Left renal pelvis (tissue), 4 donors: Measurements from ENCODE around the gene TTI1. TPM values are rescaled to one million over a fixed set of nuclear protein-coding genes. Genes with fewer than 3 reads are reported as not detected.
A peak's percentile ranks its signal among the peaks of the same experiment; 100 is the strongest.

Experiments
- DNase-seq, 4 donors: peaks; one replicate each; pipeline ENCODE4 v3.0.0-alpha.2; 2013; ENCODE audit warnings: low read depth in 4 of 4, low spot score in 3 of 4
- polyA plus RNA-seq, 4 donors: library from polyadenylated mRNA; unstranded; fragments of 120-200 nt; gene quantifications; one replicate each; pipeline ENCODE4 v1.2.1, GENCODE V29; 2013; ENCODE audit not compliant: insufficient read length in 4 of 4

Gene TTI1
- 10 to 100 TPM; 23.1 to 31.0 (median 27.0) TPM for polyA plus RNA-seq

DNA sequence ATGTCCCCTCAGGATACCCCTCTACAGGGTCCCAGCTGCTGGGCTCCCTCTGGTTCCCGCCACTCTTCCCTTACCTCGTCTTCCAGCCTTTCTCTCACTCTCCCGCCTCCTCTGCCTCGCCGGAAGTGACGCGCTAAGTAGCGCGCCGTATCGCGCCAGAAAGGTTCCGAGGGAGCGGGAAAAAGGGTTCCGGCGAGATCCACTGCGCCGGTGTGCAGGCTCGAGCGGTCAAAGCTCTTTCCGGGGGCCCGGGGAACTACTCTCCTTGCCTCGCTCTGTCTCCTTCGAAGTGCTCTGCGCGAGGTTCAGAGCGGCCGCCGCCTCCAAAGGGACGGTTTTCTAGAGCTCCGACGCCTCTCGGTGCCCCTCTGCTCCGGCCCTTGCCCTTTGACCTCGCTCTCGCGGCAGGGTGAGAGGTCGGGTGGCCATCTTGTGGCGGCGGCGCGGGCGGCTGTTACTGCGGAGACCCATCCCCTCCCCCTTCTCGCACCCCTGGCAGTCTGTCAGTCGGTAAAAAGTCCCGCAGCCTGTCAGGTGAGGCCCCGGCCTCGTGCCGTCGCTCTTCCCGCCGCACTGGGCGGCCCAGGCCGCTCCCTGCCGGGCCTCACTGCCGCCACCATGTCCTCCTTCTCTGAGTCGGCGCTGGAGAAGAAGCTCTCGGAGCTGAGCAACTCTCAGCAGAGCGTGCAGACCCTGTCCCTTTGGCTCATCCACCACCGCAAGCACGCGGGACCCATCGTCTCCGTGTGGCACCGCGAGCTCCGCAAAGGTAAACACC lies at the start of gene TTI1, which contains the start of gene RPRD1B:
Gene TTI1, minus strand, starts transcription at position 127 of the 778 bp plus-strand sequence. CDS start 19,640 bp downstream, outside the sequence.
Gene RPRD1B, plus strand, starts transcription at position 417 of the 778 bp plus-strand sequence. Its CDS starts 202 bp downstream, at position 619.
- DNase-seq = peak; percentile 86 to 92 (median 88)

DNA sequence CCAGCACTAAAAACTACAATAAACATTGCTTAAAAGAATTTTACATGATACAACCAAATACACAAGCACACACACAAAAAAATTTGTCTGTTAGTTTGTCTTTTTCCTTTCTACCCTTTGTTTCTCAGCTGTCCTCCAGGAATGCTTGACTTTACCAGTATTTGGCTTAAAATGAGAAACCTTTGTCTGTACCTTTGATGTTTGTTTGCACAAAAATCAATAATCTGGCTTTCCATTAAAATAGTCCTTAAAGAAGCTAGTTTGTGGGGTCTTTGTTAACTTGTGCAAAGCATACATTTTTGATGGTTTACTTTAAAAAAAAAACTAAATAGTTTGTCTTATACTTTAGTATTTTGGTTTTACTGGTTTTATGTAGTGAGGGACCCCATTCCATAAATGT lies 49.6 kb upstream of the TTI1 start:
- no peak for DNase-seq

- DNase-seq = no peak
Measured at GRCh38 chr20:38081575-38081974, 48.3 kb upstream of the TTI1 start.

- DNase-seq = no peak
Measured at GRCh38 chr20:38079353-38079752, 46.1 kb upstream of the TTI1 start.

DNA sequence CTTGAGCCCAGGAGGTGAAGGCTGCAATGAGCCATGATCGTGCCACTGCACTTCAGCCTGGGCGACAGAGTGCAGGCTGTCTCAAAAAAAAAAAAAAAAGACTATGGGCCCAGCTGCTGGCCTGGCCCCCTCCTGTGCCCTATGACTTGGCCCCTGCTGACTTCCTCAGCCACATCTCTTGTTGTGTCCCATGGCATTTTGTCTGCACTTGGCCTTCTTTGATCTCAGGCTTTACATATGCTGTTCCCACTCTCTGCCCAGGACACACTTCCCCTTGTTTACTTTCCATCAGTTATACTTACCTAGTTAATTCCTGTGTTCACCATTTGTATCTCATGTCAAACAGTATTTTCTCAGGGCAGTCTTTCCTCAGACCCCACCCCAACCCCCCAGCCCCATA lies 44.8 kb upstream of the TTI1 start:
- DNase-seq = no peak

GRCh38 chr20:38076548-38076947 lies 43.3 kb upstream of the TTI1 start:
- DNase-seq = no peak

GRCh38 chr20:38075161-38075998 lies 42.1 kb upstream of the TTI1 start:
- no peak for DNase-seq

DNA sequence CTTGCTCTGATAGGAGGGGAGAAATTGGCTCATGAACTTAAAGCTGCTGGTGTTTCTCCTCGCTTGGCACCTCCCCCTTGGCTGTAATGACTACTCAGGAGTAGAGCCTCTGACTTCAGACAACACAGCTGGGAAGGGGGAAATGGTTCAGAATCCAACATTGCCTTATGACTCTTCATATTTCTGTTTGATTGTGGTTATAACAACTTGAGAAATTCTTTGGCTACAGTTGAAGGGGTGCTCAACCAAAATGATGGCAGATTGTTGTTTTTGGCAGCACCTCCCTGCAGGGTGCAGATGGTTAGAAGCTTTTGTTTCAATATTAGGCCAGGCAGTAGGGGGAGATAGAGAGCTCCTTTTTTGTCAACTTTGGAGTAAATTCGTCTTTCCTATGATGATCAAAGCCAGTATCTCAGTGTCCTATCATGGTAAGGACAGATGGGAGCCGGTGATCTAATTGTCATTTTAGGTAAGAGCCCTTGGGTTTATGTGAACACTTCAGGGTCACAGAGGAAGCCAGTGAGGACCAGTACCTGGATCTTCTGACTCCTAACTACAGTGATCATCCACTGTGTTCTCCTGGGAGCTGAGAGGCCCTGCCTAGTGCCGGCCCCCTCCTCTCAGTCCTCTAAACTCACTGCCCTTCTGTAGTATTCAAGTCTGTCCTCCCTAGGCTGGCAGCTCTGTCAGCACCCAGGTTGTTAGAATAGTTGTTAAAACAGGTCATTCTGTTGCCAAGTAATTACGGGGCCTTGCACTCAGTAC lies 40.2 kb upstream of the TTI1 start:
- DNase-seq = peak; percentile 48 to 70 (median 66)

DNA sequence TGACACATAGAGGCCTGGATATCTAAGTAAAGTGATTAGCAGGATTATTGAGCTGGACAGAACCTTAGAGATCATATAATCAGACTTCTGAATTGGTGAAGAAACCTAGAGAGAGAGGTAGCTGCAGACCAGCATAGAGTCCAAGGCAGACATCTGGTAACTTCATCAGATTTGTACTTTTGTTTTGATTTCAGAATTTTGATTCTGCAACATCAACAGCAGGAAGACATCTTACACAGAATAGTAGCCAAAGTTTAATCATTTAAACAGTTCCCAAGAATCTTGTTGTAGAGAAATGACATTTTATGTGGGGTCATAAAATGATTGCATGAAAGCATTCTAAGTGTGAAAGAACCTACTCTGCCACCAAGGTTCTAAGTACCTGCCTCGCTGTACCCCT lies 39.6 kb upstream of the TTI1 start:
- peak in 1 of 4 donors; percentile 38 for DNase-seq

GRCh38 chr20:38067717-38068365 lies 34.6 kb upstream of the TTI1 start:
- DNase-seq = no peak

DNA sequence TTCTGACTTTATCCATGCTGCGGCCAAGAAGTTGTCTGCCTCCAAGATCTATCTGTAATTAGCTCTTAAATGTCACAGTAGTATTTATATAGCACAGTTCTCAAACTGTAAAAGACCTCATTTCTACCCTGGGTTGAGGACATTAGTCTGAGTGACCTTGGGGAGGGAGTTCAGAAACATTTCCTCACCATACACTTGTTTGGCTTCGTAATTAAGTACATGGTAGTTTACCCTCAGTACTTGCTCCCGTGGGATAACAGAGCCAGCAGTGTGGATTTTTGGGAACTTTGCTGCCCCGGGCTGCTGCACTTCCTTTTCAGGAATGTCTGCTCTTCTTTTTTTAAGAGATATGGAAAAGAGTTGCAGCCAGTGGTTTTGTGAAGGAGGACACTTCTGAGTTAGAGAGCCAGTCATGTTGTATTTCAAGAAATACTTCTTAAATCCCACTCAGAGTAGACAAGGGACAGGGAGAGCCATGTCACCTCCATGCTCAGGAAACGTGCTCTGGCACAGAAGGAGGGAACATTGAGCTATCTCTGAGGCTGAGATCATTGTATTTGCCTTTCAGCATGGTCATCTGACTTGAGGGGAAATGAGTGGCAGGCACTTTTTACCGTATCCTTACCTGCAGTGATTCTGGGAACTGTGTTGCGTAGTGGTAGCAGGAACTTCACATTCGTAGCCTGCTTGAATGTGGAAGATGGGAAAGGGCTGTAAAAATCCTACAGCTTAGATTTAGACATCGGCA lies 33.9 kb upstream of the TTI1 start:
- no peak for DNase-seq

DNA sequence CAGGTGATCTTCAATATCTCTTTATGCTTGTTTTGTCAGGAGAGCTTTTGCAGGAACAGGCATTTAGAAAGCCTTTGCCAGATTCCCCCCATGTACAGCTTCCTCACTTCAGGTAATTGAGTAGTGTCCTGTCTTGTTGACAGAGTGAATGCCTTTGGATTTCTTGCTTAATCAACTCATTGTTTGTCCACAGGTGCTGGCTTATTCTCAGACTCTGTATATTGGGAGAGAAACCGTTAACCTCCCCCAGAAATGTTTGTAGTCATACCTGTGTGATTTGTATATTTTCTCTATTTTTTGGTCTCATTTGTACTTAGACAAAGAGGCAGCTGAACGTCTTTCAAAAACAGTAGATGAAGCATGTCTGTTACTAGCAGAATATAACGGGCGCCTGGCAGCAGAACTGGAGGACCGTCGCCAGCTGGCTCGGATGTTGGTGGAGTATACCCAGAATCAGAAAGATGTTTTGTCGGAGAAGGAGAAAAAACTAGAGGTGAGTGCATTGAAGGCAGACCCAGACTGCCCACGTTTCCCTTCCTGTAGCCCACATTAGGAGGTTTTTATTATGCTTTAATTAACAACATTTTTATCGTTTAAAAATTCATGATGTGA lies 32.6 kb upstream of the TTI1 start:
- no peak for DNase-seq

- DNase-seq = no peak
Measured at GRCh38 chr20:38063911-38064530, 30.8 kb upstream of the TTI1 start.

GRCh38 chr20:38062890-38063289 lies 29.6 kb upstream of the TTI1 start:
- DNase-seq = no peak

DNA sequence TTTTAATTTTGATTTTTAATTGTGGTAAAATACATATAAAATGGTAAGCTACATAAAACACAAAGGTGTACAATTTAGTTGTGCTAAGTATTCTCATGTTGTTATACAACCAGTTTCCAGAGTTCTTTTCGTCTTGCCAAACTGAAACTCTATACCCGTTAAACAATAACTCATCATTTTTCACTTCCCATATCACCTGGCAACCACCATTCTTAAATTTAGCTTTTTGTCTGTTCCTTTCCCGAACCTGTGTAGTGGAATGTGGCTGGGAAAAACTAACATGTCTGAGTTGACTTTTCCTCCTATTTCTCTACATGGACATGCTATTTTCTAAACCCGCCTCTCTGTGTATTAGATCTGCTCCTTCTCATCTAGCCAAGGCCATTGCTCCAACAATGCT lies 27.9 kb upstream of the TTI1 start:
- no peak for DNase-seq

DNA sequence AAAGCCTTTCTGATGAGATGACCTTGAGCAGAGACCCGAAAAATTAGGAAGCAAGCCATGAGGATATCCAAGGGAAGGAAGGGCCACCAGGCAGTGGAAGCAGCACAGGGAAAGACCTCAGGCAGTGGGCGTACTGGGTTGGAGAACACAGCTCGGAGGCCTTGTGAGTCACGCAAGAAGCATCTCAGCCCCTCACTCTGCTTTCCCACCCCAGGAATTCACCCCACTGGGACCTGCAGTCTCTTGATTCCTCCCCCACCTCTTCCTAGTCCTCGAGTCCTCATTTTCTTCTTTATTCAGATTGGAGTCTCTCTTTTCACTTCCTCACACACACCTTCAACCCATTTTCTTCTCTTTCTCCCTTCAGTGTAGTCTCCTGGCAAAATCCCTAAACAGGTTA lies 27.3 kb upstream of the TTI1 start:
- no peak for DNase-seq

DNA sequence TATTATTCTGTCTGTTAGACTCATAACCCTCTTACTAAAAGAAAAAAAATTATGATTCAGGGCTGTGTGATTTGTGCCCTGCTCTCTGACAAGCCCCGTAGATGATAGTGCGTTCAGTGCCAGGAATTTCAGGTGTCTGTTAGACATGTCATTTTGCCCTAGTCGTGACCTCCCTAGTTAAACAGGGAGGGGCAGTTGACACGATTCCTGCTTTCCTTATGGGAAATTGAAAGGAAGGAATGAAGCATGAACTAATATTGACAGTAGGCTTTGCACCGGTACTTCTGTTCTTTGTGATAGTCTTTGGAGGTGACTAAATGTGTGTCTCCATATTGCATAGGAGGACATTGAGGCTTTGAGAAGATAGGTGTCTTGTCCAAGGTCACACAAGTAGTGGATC lies 26.6 kb upstream of the TTI1 start:
- no peak for DNase-seq

DNA sequence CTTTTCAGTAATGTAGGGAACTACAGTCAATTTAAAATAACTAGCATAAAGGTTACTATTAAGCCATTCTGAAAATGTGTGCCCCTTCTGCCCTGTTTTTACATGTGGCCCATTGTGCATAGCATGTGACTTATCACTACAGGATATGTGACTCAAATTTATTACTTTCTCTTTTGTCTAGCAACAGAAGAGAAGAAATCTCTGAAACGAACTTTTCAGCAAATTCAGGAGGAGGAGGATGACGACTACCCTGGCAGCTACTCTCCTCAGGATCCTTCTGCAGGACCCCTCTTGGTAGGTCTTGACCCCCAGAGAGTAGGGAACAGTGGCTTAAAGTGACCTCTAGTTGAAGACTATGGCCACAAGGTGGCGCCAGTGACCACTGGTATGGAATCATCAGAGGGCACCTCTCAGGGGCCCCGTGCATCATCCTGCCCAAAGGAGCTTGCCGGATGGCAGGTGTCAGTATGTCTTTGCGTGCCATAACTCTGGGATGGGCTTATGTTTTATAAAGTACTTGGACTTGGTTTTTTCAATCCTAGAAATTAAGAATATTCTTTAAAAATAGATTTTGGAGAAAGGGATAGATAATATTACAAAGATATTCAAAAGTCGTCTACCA lies 24.2 kb upstream of the TTI1 start:
- DNase-seq = peak in 3 of 4 donors; percentile 46 to 58 (median 51)
